ENCODE data around the gene PLIN5.

PLIN5 gene

GRCh38 chr19:4507804-4508203 is 27.2 kb downstream of the PLIN5 start:
- peaks cover 19% of the 10 kb centered on the region for H3K27me3 ChIP-seq (ENCODE audit: insufficient read depth, insufficient read length)
- no peak overlapping the region for H3K9ac ChIP-seq (ENCODE audit: insufficient read length, low read depth)
- H3K4me1 ChIP-seq (ENCODE audit: insufficient read depth, insufficient read length), result peaks cover 10% of the 10 kb centered on the region
- no peak for DNase-seq (ENCODE audit: low read depth, low spot score)
- TF ChIP-seq ZNF274 (IDR thresholded peaks at IDR 0.05; ENCODE audit: low read depth, low read length) (no peak), YY1 (IDR thresholded peaks at IDR 0.05; ENCODE audit: insufficient read depth, insufficient read length) (no peak), SUZ12 (IDR thresholded peaks at IDR 0.05; ENCODE audit: extremely low read depth, insufficient read depth, insufficient read length) (no peak)
- H3K36me3 ChIP-seq (ENCODE audit: insufficient read depth, insufficient read length, low read length), result peaks cover 56% of the 10 kb centered on the region
- H3K4me3 ChIP-seq (ENCODE audit: insufficient read length, low read depth), result no peak overlapping the region
- no peaks in the 10 kb centered on the region for H3K9me3 ChIP-seq (ENCODE audit: insufficient read depth, low read length)

DNA sequence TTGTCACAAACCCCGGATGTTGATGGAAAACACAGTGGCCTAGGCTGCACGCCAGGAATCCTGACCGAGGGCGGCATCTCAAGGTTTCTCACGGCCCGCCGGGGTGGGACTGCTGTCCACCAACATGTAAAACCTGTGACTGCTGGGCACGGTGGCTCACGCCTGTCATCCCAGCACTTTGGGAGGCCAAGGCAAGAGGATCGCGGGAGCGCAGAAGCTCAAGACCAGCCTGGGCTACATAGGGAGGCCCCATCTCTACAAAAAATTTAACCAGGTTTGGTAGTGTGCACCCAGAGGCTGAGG is 27.9 kb downstream of the PLIN5 start:
- TF ChIP-seq SUZ12 (IDR thresholded peaks at IDR 0.05; ENCODE audit: extremely low read depth, insufficient read depth, insufficient read length) (no peak), ZNF274 (IDR thresholded peaks at IDR 0.05; ENCODE audit: low read depth, low read length) (no peak), YY1 (IDR thresholded peaks at IDR 0.05; ENCODE audit: insufficient read depth, insufficient read length) (no peak)

DNA sequence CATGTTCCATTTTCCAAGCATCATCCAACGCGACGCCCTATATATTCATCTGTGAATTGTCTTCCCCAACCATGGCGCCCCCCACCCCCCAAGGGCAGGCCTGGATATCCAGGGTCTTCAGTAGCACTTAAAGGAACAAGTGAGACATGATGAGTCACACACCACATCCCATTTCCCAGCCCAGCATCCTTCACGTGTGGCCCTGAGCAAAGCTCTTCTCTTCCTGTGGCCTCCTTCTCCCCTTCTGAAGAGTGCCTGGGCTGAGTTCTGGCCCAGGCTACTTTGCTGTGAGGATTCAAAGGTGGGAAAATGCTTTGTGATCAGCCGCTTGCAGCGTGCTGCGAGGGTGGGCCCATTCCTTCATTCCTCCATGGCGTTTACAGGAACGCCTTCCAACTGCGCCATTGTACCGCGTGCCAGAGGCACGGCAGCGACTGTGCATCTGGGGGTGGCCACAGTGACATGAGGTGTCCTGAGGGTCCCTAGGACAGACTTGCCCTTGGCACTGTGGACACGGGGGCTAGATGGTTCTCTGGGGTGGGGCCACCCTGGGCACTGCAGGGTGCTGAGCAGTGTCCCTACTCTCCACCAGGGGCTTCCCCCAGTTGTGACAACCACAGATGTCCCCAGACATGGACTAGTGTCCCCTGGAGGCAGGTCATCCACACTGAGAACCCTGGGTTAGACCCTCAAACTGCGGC is 28.4 kb downstream of the PLIN5 start:
- Histone ChIP-seq H3K9ac (ENCODE audit: insufficient read length, low read depth) (no peak overlapping the region), H3K9me3 (ENCODE audit: insufficient read depth, low read length) (no peaks in the 10 kb centered on the region), H3K36me3 (ENCODE audit: insufficient read depth, insufficient read length, low read length) (peaks cover 68% of the 10 kb centered on the region), H3K4me1 (ENCODE audit: insufficient read depth, insufficient read length) (peaks cover 14% of the 10 kb centered on the region), H3K4me3 (ENCODE audit: insufficient read length, low read depth) (no peak overlapping the region), H3K27me3 (ENCODE audit: insufficient read depth, insufficient read length) (peaks cover 7% of the 10 kb centered on the region)
- TF ChIP-seq SUZ12 (IDR thresholded peaks at IDR 0.05; ENCODE audit: extremely low read depth, insufficient read depth, insufficient read length), result no peak
- TF ChIP-seq YY1 (IDR thresholded peaks at IDR 0.05; ENCODE audit: insufficient read depth, insufficient read length), result no peak
- TF ChIP-seq ZNF274 (IDR thresholded peaks at IDR 0.05; ENCODE audit: low read depth, low read length), result no peak
- DNase-seq (ENCODE audit: low read depth, low spot score), result no peak

More for the DNA sequence above, 27.9 kb downstream of the PLIN5 start:
- H3K9ac ChIP-seq (ENCODE audit: insufficient read length, low read depth), result no peak overlapping the region
- H3K27me3 ChIP-seq (ENCODE audit: insufficient read depth, insufficient read length), result peaks cover 12% of the 10 kb centered on the region
- no peaks in the 10 kb centered on the region for H3K9me3 ChIP-seq (ENCODE audit: insufficient read depth, low read length)
- peaks cover 63% of the 10 kb centered on the region for H3K36me3 ChIP-seq (ENCODE audit: insufficient read depth, insufficient read length, low read length)
- DNase-seq (ENCODE audit: low read depth, low spot score), result no peak
- no peak overlapping the region for H3K4me3 ChIP-seq (ENCODE audit: insufficient read length, low read depth)
- H3K4me1 ChIP-seq (ENCODE audit: insufficient read depth, insufficient read length), result peaks cover 14% of the 10 kb centered on the region

DNA sequence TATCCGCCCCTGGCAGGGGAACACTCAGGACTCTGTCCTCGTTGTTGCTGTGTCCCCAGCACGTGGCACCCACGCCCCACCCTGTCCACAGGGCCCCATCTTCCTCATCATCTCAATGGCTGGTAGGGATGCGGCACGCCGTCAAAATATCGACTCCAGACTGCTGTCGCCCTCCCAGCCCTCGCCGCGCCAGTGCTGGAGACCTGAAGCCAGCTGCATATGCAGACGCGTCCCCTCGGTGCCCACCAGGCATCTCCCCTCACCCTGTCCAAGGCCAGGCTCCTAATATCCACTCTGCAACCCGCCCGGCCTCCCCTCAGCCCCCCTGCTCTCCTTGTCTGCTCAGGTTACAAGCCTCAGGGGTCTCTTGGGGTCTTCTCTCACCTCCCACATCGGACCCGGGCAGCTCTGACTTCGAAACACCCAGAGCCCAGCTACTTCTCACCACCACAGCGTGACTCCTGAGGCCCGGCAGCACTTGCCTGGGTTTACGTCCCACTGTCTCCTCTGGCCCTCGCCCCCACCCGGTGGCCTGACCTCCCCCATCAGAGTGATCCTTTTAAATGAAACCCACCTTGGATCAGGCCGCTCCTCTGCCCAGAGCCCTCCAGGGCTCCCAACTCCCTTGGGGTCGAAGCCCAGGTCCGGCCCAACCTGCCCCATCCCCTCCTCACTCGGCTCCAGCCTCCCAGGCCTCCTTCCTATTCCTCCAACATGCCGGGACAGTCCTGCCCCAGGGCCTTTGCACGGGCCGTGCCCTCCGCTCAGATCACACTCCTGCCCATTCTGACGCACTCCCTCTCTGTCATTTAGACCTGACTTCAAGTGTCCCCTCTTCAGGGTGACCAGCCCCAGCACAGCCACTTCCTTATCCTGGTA is 29.2 kb downstream of the PLIN5 start:
- peaks cover 76% of the 10 kb centered on the region for H3K36me3 ChIP-seq (ENCODE audit: insufficient read depth, insufficient read length, low read length)

DNA sequence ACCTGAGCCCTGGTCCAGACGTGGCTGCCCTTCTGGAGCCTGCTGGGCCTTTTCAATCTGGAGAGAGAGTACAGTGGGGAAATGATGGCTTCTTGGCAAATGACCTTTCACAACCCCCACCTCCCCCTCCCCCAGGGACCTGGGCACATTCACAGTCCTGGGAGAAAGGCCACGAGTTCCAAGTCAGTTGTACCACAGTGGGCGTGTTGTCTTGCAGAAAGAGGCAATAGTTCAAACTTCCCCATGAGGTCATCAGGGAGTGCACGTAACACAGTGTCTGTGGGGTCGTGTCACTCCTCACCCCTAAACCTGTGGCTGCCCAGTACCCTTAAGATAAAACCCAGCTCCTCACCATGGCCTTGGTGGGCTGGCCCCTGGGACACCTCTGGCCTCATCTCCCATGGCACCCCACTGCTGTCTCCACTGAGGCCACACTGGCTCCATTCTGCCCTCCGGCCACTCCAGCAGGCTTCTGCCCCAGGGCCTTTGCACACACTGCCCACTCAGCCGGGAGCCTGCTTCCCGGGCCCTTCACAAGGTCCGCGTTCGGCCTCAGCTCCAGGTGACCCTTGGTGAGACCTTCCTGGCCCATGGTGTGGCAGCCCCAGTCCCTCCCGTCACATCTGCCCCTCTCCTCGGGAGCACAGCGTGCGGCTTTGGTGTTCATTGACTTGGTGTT is 30.0 kb downstream of the PLIN5 start:
- no peaks in the 10 kb centered on the region for H3K9me3 ChIP-seq (ENCODE audit: insufficient read depth, low read length)
- peaks cover 82% of the 10 kb centered on the region for H3K36me3 ChIP-seq (ENCODE audit: insufficient read depth, insufficient read length, low read length)

More for the DNA sequence above, 29.2 kb downstream of the PLIN5 start:
- DNase-seq (ENCODE audit: low read depth, low spot score), result no peak
- Histone ChIP-seq H3K9ac (ENCODE audit: insufficient read length, low read depth) (no peak overlapping the region), H3K4me3 (ENCODE audit: insufficient read length, low read depth) (no peak overlapping the region), H3K27me3 (ENCODE audit: insufficient read depth, insufficient read length) (peaks cover 4% of the 10 kb centered on the region), H3K9me3 (ENCODE audit: insufficient read depth, low read length) (no peaks in the 10 kb centered on the region), H3K4me1 (ENCODE audit: insufficient read depth, insufficient read length) (peaks cover 15% of the 10 kb centered on the region)
- TF ChIP-seq SUZ12 (IDR thresholded peaks at IDR 0.05; ENCODE audit: extremely low read depth, insufficient read depth, insufficient read length) (no peak), ZNF274 (IDR thresholded peaks at IDR 0.05; ENCODE audit: low read depth, low read length) (no peak), YY1 (IDR thresholded peaks at IDR 0.05; ENCODE audit: insufficient read depth, insufficient read length) (no peak)

GRCh38 chr19:4504297-4504701 is 30.7 kb downstream of the PLIN5 start:
- Histone ChIP-seq H3K4me3 (ENCODE audit: insufficient read length, low read depth) (no peak overlapping the region), H3K36me3 (ENCODE audit: insufficient read depth, insufficient read length, low read length) (peaks cover 88% of the 10 kb centered on the region), H3K4me1 (ENCODE audit: insufficient read depth, insufficient read length) (peaks cover 15% of the 10 kb centered on the region), H3K27me3 (ENCODE audit: insufficient read depth, insufficient read length) (no peaks in the 10 kb centered on the region), H3K9ac (ENCODE audit: insufficient read length, low read depth) (peak overlapping the region; percentile 6), H3K9me3 (ENCODE audit: insufficient read depth, low read length) (no peaks in the 10 kb centered on the region)
- DNase-seq (ENCODE audit: low read depth, low spot score), result no peak
- no peak for TF ChIP-seq ZNF274 (IDR thresholded peaks at IDR 0.05; ENCODE audit: low read depth, low read length)
- no peak for TF ChIP-seq YY1 (IDR thresholded peaks at IDR 0.05; ENCODE audit: insufficient read depth, insufficient read length)
- no peak for TF ChIP-seq SUZ12 (IDR thresholded peaks at IDR 0.05; ENCODE audit: extremely low read depth, insufficient read depth, insufficient read length)

More for the DNA sequence above, 30.0 kb downstream of the PLIN5 start:
- DNase-seq (ENCODE audit: low read depth, low spot score), result no peak
- Histone ChIP-seq H3K27me3 (ENCODE audit: insufficient read depth, insufficient read length) (no peaks in the 10 kb centered on the region), H3K4me3 (ENCODE audit: insufficient read length, low read depth) (no peak overlapping the region), H3K4me1 (ENCODE audit: insufficient read depth, insufficient read length) (peaks cover 15% of the 10 kb centered on the region), H3K9ac (ENCODE audit: insufficient read length, low read depth) (no peak overlapping the region)
- TF ChIP-seq ZNF274 (IDR thresholded peaks at IDR 0.05; ENCODE audit: low read depth, low read length), result no peak

DNA sequence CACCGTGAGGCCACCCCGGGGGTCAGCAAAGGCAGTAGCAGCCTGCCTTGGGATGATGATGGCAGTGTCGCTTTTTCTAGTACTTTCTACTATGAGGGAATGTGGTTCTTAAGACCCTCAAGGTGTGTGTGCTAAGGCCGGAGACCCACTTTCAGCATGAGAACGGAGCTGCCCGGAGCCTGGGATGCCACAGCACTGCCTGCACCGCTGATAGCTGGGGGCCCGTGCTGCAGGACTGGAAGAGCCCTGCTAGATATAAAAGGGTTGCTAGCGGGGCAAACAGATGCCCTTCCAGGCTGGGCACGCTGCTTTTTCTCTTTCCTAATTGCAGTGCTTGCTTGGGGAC is 31.2 kb downstream of the PLIN5 start:
- Histone ChIP-seq H3K4me1 (ENCODE audit: insufficient read depth, insufficient read length) (peaks cover 15% of the 10 kb centered on the region), H3K36me3 (ENCODE audit: insufficient read depth, insufficient read length, low read length) (peaks cover 90% of the 10 kb centered on the region), H3K27me3 (ENCODE audit: insufficient read depth, insufficient read length) (no peaks in the 10 kb centered on the region), H3K9ac (ENCODE audit: insufficient read length, low read depth) (peak overlapping the region; percentile 6), H3K4me3 (ENCODE audit: insufficient read length, low read depth) (no peak overlapping the region), H3K9me3 (ENCODE audit: insufficient read depth, low read length) (no peaks in the 10 kb centered on the region)
- DNase-seq (ENCODE audit: low read depth, low spot score), result no peak
- TF ChIP-seq ZNF274 (IDR thresholded peaks at IDR 0.05; ENCODE audit: low read depth, low read length) (no peak), YY1 (IDR thresholded peaks at IDR 0.05; ENCODE audit: insufficient read depth, insufficient read length) (no peak), SUZ12 (IDR thresholded peaks at IDR 0.05; ENCODE audit: extremely low read depth, insufficient read depth, insufficient read length) (no peak)
